ENCODE data around the gene BRS3. TPM values are rescaled to one million over a fixed set of nuclear protein-coding genes. Genes with fewer than 3 reads are reported as not detected.

Gene BRS3
- total and polyA plus RNA-seq, 10 of the 15 experiments (the other 5 are each of a cell fraction or from before 2014, with no cell fraction given), result not detected

DNA sequence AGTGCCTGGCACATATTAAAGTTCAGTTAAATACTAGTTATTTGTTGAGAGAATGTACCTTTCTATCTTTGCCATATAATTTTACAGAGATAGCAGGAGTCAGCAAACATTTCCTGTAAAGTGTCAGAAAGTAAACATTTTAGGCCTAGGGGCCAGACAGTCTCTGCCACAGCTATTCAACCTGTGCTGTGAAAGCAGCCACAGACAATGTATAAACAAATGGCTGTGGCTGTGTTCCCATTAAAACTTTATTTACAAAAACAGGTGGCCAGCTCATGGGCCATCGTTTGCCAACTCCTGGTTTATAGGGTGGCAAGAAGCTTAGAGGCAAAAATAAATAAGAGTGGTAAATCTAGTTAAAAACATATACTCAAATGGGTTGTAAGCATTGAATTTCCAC is 34.0 kb upstream of the BRS3 start (continued):
- TF ChIP-seq NFXL1 (IDR thresholded peaks at IDR 0.05; ENCODE audit: borderline replicate concordance), result no peak
- TF ChIP-seq RCOR1 (conservative IDR thresholded peaks at IDR 0.05; ENCODE audit: low read depth, low read length), result no peak

DNA sequence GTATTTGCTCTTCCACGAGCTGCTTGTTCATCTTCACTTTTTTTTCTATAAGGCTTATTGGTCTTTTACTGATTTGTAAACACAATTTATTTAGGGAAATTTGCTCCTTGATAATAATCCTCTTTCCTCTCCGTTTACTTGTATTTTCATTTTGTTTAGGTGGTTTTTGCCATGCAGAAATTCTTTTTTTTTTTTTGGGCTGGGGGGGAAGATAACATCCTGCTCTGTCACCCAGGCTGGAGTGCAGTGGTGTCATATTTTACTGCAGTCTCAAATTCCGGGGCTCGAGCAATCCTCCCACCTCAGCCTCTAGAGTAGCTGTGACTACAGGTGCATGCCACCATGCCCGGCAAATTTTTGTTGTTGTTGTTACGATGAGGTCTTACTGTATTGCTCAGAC is 31.6 kb upstream of the BRS3 start:
- Histone ChIP-seq H3K27me3 (replicated peaks in 1 of 2; ENCODE audit: control insufficient read depth in 2 of 2, insufficient read depth in 2 of 2, low read length in 1 of 2) (no peaks in the 10 kb centered on the region; a peak in 1 of 4 replicates), H3K4me2 (ENCODE audit: control insufficient read depth, insufficient read depth) (no peak overlapping the region), H3K4me1 (ENCODE audit: control insufficient read depth, insufficient read depth, low read length) (no peaks in the 10 kb centered on the region), H3K4me3 (no peak overlapping the region), H3K9me3 (replicated peaks; ENCODE audit: control insufficient read depth, insufficient read depth, low read length) (no peaks in the 10 kb centered on the region), H4K20me1 (ENCODE audit: control insufficient read depth, insufficient read depth) (no peaks in the 10 kb centered on the region), H3K27ac (ENCODE audit: control insufficient read depth, insufficient read depth) (no peak overlapping the region), H3K36me3 (ENCODE audit: control insufficient read depth in 2 of 2, insufficient read depth in 2 of 2, low read length in 1 of 2) (no peaks in the 10 kb centered on the region), H3K9ac (ENCODE audit: control insufficient read depth, insufficient read depth, low read length) (no peak overlapping the region), H3K79me2 (ENCODE audit: control insufficient read depth, insufficient read depth, low read length) (no peaks in the 10 kb centered on the region), H2AFZ (ENCODE audit: control insufficient read depth, low read depth, low read length) (no peak overlapping the region)
- POLR2A ChIA-PET, result no interaction called here
- CTCF ChIA-PET, result no interaction called here
- WGBS (ENCODE audit: insufficient coverage, insufficient replicate concordance, low lambda C conversion rate, missing lambda C conversion rate), result 34% methylated on average over 6 of the region's 6 CpGs
- DNase-seq (ENCODE audit: low read depth, low spot score), result no peak
- in situ Hi-C loops (cut with MboI) (no loop called here), intact Hi-C loops (cut with micrococcal nuclease; ENCODE audit: unreplicated experiment) (no loop called here)
- SMC1A ChIA-PET (ENCODE audit: uncharacterized antibody, unreplicated experiment), result no interaction called here
- FAIRE-seq, result no peak
- ATAC-seq, result no peak
- no TSS peak for BruUV-seq (replicated peaks)
- RAD21 ChIA-PET (ENCODE audit: unreplicated experiment), result no interaction called here
- TF ChIP-seq MEF2A (IDR thresholded peaks at IDR 0.05; ENCODE audit: insufficient read depth, low read depth, low read length) (no peak), RFX5 (IDR thresholded peaks at IDR 0.05; ENCODE audit: low read depth, low read length) (no peak), ZSCAN29 (IDR thresholded peaks at IDR 0.05) (no peak), SMAD1 (IDR thresholded peaks at IDR 0.05; ENCODE audit: low read depth, partially characterized antibody) (no peak), MXI1 (IDR thresholded peaks at IDR 0.05; ENCODE audit: low read depth, low read length) (no peak), NFXL1 (IDR thresholded peaks at IDR 0.05; ENCODE audit: borderline replicate concordance) (no peak), BHLHE40 (IDR thresholded peaks at IDR 0.05; ENCODE audit: borderline replicate concordance in 1 of 2, low read depth in 2 of 2, low read length in 1 of 2) (no peak), PAX8 (IDR thresholded peaks at IDR 0.05) (no peak), SMAD5 (IDR thresholded peaks at IDR 0.05; ENCODE audit: low read depth) (no peak)
- TF ChIP-seq, protein P1, sequence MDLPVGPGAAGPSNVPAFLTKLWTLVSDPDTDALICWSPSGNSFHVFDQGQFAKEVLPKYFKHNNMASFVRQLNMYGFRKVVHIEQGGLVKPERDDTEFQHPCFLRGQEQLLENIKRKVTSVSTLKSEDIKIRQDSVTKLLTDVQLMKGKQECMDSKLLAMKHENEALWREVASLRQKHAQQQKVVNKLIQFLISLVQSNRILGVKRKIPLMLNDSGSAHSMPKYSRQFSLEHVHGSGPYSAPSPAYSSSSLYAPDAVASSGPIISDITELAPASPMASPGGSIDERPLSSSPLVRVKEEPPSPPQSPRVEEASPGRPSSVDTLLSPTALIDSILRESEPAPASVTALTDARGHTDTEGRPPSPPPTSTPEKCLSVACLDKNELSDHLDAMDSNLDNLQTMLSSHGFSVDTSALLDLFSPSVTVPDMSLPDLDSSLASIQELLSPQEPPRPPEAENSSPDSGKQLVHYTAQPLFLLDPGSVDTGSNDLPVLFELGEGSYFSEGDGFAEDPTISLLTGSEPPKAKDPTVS (IDR thresholded peaks at IDR 0.05; ENCODE audit: low read depth, low read length), result no peak
- TF ChIP-seq, protein P2, sequence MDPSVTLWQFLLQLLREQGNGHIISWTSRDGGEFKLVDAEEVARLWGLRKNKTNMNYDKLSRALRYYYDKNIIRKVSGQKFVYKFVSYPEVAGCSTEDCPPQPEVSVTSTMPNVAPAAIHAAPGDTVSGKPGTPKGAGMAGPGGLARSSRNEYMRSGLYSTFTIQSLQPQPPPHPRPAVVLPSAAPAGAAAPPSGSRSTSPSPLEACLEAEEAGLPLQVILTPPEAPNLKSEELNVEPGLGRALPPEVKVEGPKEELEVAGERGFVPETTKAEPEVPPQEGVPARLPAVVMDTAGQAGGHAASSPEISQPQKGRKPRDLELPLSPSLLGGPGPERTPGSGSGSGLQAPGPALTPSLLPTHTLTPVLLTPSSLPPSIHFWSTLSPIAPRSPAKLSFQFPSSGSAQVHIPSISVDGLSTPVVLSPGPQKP (IDR thresholded peaks at IDR 0.05; ENCODE audit: low read depth, low read length), result no peak
- TF ChIP-seq, protein P3, sequence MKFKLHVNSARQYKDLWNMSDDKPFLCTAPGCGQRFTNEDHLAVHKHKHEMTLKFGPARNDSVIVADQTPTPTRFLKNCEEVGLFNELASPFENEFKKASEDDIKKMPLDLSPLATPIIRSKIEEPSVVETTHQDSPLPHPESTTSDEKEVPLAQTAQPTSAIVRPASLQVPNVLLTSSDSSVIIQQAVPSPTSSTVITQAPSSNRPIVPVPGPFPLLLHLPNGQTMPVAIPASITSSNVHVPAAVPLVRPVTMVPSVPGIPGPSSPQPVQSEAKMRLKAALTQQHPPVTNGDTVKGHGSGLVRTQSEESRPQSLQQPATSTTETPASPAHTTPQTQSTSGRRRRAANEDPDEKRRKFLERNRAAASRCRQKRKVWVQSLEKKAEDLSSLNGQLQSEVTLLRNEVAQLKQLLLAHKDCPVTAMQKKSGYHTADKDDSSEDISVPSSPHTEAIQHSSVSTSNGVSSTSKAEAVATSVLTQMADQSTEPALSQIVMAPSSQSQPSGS (IDR thresholded peaks at IDR 0.05; ENCODE audit: low read length), result no peak

Measured in GM12878 (cell line).